Measurements from ENCODE around the gene NAGS.
"Not testable (repeated sequence)": the region's sequence is repeated elsewhere in the genome, so short reads cannot be mapped to it uniquely, and the experiment has no call there.

Gene NAGS

GRCh38 chr17:44006598-44007345 is 2.4 kb downstream of the NAGS start:
- peak; percentile 60 for DNase-seq

GRCh38 chr17:44007346-44008204 is 3.2 kb downstream of the NAGS start:
- DNase-seq, result no peak

- DNase-seq, result no peak
Observed at GRCh38 chr17:44008205-44008909, 3.9 kb downstream of the NAGS start.

GRCh38 chr17:44010966-44011647 is 6.7 kb downstream of the NAGS start:
- no peak for DNase-seq

- no peak for DNase-seq
Observed at GRCh38 chr17:44011876-44012275, 7.5 kb downstream of the NAGS start.

GRCh38 chr17:44012391-44012790 is 8.0 kb downstream of the NAGS start:
- DNase-seq, result no peak

- no peak for DNase-seq
Observed at GRCh38 chr17:44012874-44013273, 8.5 kb downstream of the NAGS start.

GRCh38 chr17:44014133-44014436 is 9.7 kb downstream of the NAGS start:
- DNase-seq, result no peak

- DNase-seq, result peak; percentile 89
Observed at GRCh38 chr17:44014437-44015172, 10.2 kb downstream of the NAGS start, which contains the start of gene TMEM101. TMEM101 (minus strand) TSS chr17:44014963; CDS start chr17:44014952, 11 bp downstream.

- not testable (repeated sequence) for DNase-seq
Observed at GRCh38 chr17:44021227-44021626, 16.8 kb downstream of the NAGS start.

GRCh38 chr17:44022246-44022645 is 17.8 kb downstream of the NAGS start:
- no peak for DNase-seq

GRCh38 chr17:44023545-44024270 is 19.3 kb downstream of the NAGS start:
- DNase-seq, result no peak

- DNase-seq, result no peak
Observed at GRCh38 chr17:44024271-44024663, 19.8 kb downstream of the NAGS start.

GRCh38 chr17:44024853-44025252 is 20.4 kb downstream of the NAGS start:
- no peak for DNase-seq

- no peak for DNase-seq
Observed at GRCh38 chr17:44029736-44030135, 25.3 kb downstream of the NAGS start.

- DNase-seq, result no peak
Observed at GRCh38 chr17:44030482-44030881, 26.1 kb downstream of the NAGS start.

- no peak for DNase-seq
Observed at GRCh38 chr17:44033861-44034408, 29.5 kb downstream of the NAGS start.

- not testable (repeated sequence) for DNase-seq
Observed at GRCh38 chr17:44034688-44035087, 30.3 kb downstream of the NAGS start.

- no peak for DNase-seq
Observed at GRCh38 chr17:44037471-44037870, 33.0 kb downstream of the NAGS start.

GRCh38 chr17:44038604-44039011 is 34.2 kb downstream of the NAGS start:
- no peak for DNase-seq

Data from NCI-H510A (cell line).